Activated CD4-positive, alpha-beta memory T cell treated with anti-CD3 and anti-CD28 coated beads, Interleukin-2, amount 10 ng/mL, durations not matched to agents 7 days and 5 days (primary cell): ENCODE measurements around the gene TKTL1. TPM values are rescaled to one million over a fixed set of nuclear protein-coding genes. Genes with fewer than 3 reads are reported as not detected.

Source experiments
- CTCF ChIA-PET: fragments of 350-600 bp; sonication (Branson Sonifier 250); formaldehyde crosslinking; loops from one replicate; lab custom pipeline; 2021; ENCODE audit warnings: antibody characterized with exemption, inconsistent platforms; lab: Charles Lee
- POLR2A ChIA-PET: fragments of 350-600 bp; sonication (Branson Sonifier 250); formaldehyde crosslinking; loops from one replicate; lab custom pipeline; 2021; ENCODE audit warnings: antibody characterized with exemption; lab: Charles Lee
- DNase-seq: peaks from one replicate; pipeline ENCODE4 v3.0.0-alpha.2; 2020
- H3K27ac Mint-ChIP-seq: one replicate; pipeline ENCODE4 v1.8.0; 2021; ENCODE audit warnings: mild to moderate bottlenecking, mixed read lengths
- H3K27me3 Mint-ChIP-seq: one replicate; pipeline ENCODE4 v1.8.0; 2021; ENCODE audit warnings: mixed read lengths
- H3K36me3 Mint-ChIP-seq: one replicate; pipeline ENCODE4 v1.8.0; 2021; ENCODE audit warnings: low read depth, mixed read lengths
- H3K4me1 Mint-ChIP-seq: one replicate; pipeline ENCODE4 v1.8.0; 2021; ENCODE audit warnings: mixed read lengths
- H3K4me3 Mint-ChIP-seq: one replicate; pipeline ENCODE4 v1.8.0; 2021; ENCODE audit warnings: mild to moderate bottlenecking, mixed read lengths
- H3K9me3 Mint-ChIP-seq: one replicate; pipeline ENCODE4 v1.8.0; 2021; ENCODE audit warnings: mixed read lengths
- total RNA-seq, 2 experiments: library from RNA; stranded (reverse); gene quantifications; one replicate each; pipeline ENCODE4 v1.2.3, GENCODE V29; 2021

TKTL1 gene
- total RNA-seq, 2 experiments from 2014 or later: 0.85 to 2.0 TPM

DNA sequence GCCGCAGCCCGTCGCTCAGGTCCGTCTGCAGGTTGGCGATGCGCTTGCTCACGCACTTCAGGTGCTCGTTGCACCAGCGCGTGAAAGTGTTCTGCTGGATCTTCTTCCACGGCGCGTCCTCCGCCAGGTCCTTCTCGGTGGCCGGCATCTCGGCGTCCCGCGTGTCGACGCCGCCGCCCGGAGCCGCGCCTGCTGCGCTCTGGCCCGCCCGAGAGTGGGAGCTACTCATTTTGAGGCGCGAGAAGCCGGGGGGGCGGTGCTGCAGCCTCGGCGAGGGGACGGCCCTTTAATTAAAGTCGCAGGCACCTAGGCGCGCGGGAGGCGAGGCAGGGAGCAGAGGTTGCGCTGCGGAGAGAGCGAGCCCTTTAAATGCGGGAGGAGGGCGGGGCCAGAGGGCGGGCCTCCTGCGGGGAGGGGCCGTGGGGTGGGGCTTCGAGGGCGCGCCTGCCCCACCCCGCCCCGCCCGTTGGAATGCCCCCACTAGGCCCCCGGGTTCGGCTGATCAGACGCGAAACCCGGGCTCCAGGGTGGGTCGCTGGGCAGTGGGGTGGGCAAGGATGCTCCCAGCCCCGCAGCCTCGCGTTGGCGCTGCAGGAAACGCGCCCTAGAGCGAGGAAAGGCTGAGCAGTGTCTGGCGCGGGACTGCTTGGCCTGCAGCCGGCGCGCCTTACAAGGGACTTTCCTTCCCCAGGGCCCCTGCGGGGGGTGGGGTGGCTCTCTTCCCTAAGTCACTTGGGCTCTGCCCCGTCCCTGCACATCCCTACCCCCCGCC, 75.6 kb downstream of the TKTL1 start:
- Mint-ChIP-seq H3K4me1 (peaks cover 36% of the 10 kb centered on the region), H3K9me3 (no peaks in the 10 kb centered on the region), H3K4me3 (peak overlapping the region; percentile 79), H3K27ac (peak overlapping the region; percentile 82), H3K36me3 (peaks cover 35% of the 10 kb centered on the region), H3K27me3 (no peaks in the 10 kb centered on the region)
- POLR2A ChIA-PET: interaction anchor here (1.0 to 4.3 kb wide), 15 partner anchors 8 to 401 kb away, joined by 3 to 37 read pairs (median 4); partner anchors contain the start of genes EMD, HCFC1, RPL10 and TAFAZZIN
- CTCF ChIA-PET: interaction anchor here (1.5 kb wide), 1 partner anchor 28 kb away, joined by 5 read pairs; no protein-coding TSS in a partner anchor
- peak; percentile 95 for DNase-seq

DNA sequence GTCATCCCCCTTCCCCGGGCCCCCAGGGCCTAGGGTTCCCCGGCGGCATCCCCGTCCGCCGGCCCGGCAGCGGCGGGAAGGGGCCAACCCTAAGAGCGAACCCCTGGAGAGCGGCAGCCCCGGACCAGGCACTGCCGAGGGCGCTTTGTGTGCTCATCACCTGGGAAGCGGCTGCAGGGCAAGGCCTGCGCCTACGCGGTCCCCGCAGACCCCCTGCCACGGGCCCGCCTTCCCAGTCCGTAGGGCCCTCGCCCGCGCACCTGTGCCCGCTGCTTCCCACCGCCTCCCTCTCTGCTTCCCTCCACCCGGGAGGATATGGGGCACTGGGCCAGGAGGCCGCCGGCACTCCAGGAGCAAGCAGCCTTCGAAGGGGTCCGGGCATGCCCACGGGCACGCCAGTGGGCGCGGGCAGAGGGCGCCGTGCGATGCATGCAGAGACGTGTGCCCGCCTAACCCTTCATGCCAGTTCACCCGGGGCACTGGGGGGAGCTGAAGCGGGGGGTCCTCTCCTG, 76.2 kb downstream of the TKTL1 start:
- peaks cover 29% of the 10 kb centered on the region for H3K36me3 Mint-ChIP-seq
- H3K4me1 Mint-ChIP-seq: peaks cover 37% of the 10 kb centered on the region
- no peaks in the 10 kb centered on the region for H3K9me3 Mint-ChIP-seq
- H3K27ac Mint-ChIP-seq: peak overlapping the region; percentile 88
- POLR2A ChIA-PET: interaction anchor here (0.9 to 1.4 kb wide), 3 partner anchors 29 to 400 kb away, joined by 3 to 5 read pairs (median 3); partner anchors contain the start of gene HCFC1
- CTCF ChIA-PET: no interaction called here
- DNase-seq: no peak
- peak overlapping the region; percentile 79 for H3K4me3 Mint-ChIP-seq
- H3K27me3 Mint-ChIP-seq: no peaks in the 10 kb centered on the region

GRCh38 chrX:154372612-154373022, 77.0 kb downstream of the TKTL1 start:
- H3K36me3 Mint-ChIP-seq: peaks cover 24% of the 10 kb centered on the region
- POLR2A ChIA-PET: interaction anchor here (0.6 to 1.8 kb wide), 16 partner anchors 10 to 401 kb away, joined by 3 to 16 read pairs (median 3); partner anchors contain the start of genes HCFC1 and RPL10
- CTCF ChIA-PET: interaction anchor here (0.6 to 1.7 kb wide), 10 partner anchors 26 to 359 kb away, joined by 3 to 6 read pairs (median 3); partner anchors contain the start of genes RPL10, SLC10A3 and UBL4A
- H3K27ac Mint-ChIP-seq: peak overlapping the region; percentile 88
- DNase-seq: peak; percentile 63
- peaks cover 36% of the 10 kb centered on the region for H3K4me1 Mint-ChIP-seq
- no peaks in the 10 kb centered on the region for H3K27me3 Mint-ChIP-seq
- H3K9me3 Mint-ChIP-seq: no peaks in the 10 kb centered on the region
- H3K4me3 Mint-ChIP-seq: peak overlapping the region; percentile 79

GRCh38 chrX:154373340-154374306, 78.0 kb downstream of the TKTL1 start:
- Mint-ChIP-seq H3K36me3 (peaks cover 16% of the 10 kb centered on the region), H3K27me3 (no peaks in the 10 kb centered on the region), H3K4me3 (peak overlapping the region; percentile 73), H3K27ac (peak overlapping the region; percentile 65), H3K9me3 (no peaks in the 10 kb centered on the region), H3K4me1 (peaks cover 29% of the 10 kb centered on the region)
- CTCF ChIA-PET: interaction anchor here (0.6 to 1.7 kb wide), 14 partner anchors 25 to 360 kb away, joined by 3 to 6 read pairs (median 3); partner anchors contain the start of genes RPL10, SLC10A3 and UBL4A
- peak; percentile 40 for DNase-seq
- POLR2A ChIA-PET: interaction anchor here (0.7 to 2.2 kb wide), 16 partner anchors 9 to 402 kb away, joined by 3 to 16 read pairs (median 4); partner anchors contain the start of genes HCFC1, PLXNA3, RPL10 and SLC10A3

- H3K4me3 Mint-ChIP-seq: peak within 1 kb of the TSS; percentile 73
- ChIA-PET POLR2A (interaction anchor here (0.7 to 2.2 kb wide), 5 partner anchors 12 to 115 kb away, joined by 3 to 16 read pairs (median 8); partner anchors contain the start of genes PLXNA3, RPL10 and SLC10A3), CTCF (interaction anchor here (1.0 to 1.7 kb wide), 6 partner anchors 36 to 237 kb away, joined by 3 to 6 read pairs (median 3); partner anchors contain the start of gene UBL4A)
Measured at GRCh38 chrX:154374313-154375155, 78.9 kb downstream of the TKTL1 start, which contains the start of gene FLNA. Gene FLNA, minus strand, starts transcription at chrX:154374634. Its CDS starts 3,389 bp downstream, at chrX:154371245.

GRCh38 chrX:154375156-154375504, 79.5 kb downstream of the TKTL1 start:
- H3K4me1 Mint-ChIP-seq: peaks cover 33% of the 10 kb centered on the region
- peaks cover 5% of the 10 kb centered on the region for H3K36me3 Mint-ChIP-seq
- H3K4me3 Mint-ChIP-seq: peak overlapping the region; percentile 44
- peak overlapping the region; percentile 49 for H3K27ac Mint-ChIP-seq
- ChIA-PET CTCF (interaction anchor here (1.3 kb wide), 1 partner anchor 361 kb away, joined by 5 read pairs; no protein-coding TSS in a partner anchor), POLR2A (interaction anchor here (0.8 to 2.2 kb wide), 2 partner anchors 25 to 450 kb away, joined by 3 to 9 read pairs; no protein-coding TSS in a partner anchor)
- H3K9me3 Mint-ChIP-seq: no peaks in the 10 kb centered on the region
- DNase-seq: no peak
- no peaks in the 10 kb centered on the region for H3K27me3 Mint-ChIP-seq

More at GRCh38 chrX:154374313-154375155, 78.9 kb downstream of the TKTL1 start, which contains the start of gene FLNA:
- peak; percentile 34 for DNase-seq
- no peaks in the 10 kb centered on the region for H3K9me3 Mint-ChIP-seq
- peaks cover 11% of the 10 kb centered on the region for H3K36me3 Mint-ChIP-seq
- H3K27ac Mint-ChIP-seq: peak within 1 kb of the TSS; percentile 65
- peaks cover 29% of the 10 kb centered on the region for H3K4me1 Mint-ChIP-seq
- H3K27me3 Mint-ChIP-seq: no peaks in the 10 kb centered on the region

GRCh38 chrX:154376774-154377173, 81.2 kb downstream of the TKTL1 start:
- CTCF ChIA-PET: no interaction called here
- no peak for DNase-seq

DNA sequence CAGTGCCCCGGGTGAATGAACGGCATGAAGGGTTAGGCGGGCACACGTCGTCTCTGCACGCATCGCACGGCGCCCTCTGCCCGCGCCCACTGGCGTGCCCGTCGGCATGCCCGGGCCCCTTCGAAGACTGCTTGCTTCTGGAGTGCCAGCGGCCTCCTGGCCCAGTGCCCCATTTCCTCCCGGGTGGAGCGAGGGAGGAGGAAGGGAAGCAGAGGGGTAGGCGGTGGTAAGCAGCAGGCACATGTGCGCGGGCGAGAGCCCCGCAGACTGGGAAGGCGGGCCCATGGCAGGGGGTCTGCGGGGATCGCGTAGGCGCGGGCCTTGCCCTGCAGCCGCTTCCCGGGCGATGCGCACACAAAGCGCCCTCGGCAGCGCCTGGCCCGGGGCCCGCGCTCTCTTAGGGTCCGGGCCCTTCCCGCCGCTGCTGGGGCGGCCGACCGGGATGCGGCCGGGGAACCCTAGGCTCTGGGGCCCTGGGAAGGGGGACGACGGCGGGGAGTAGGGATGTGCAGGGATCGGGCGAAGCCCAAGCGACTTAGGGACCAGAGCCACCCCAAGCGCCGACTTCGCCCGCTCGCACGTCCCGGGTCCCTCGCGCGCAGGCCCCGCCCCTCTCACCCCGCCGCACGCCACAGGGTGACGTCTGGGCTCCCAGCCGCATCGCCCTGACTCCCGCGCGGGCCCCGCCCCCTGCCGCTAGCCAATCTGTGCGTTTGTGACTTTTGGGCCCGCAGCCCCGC, 82.6 kb downstream of the TKTL1 start:
- CTCF ChIA-PET: interaction anchor here (0.6 to 1.5 kb wide), 2 partner anchors 10 to 49 kb away, joined by 3 to 4 read pairs; no protein-coding TSS in a partner anchor

More at GRCh38 chrX:154376774-154377173, 81.2 kb downstream of the TKTL1 start:
- H3K9me3 Mint-ChIP-seq: no peaks in the 10 kb centered on the region
- H3K4me1 Mint-ChIP-seq: peaks cover 41% of the 10 kb centered on the region
- POLR2A ChIA-PET: interaction anchor here (0.9 kb wide), 1 partner anchor 450 kb away, joined by 3 read pairs; no protein-coding TSS in a partner anchor
- peak overlapping the region; percentile 35 for H3K27ac Mint-ChIP-seq
- peaks cover 2% of the 10 kb centered on the region for H3K36me3 Mint-ChIP-seq
- no peaks in the 10 kb centered on the region for H3K27me3 Mint-ChIP-seq
- H3K4me3 Mint-ChIP-seq: no peak overlapping the region

DNA sequence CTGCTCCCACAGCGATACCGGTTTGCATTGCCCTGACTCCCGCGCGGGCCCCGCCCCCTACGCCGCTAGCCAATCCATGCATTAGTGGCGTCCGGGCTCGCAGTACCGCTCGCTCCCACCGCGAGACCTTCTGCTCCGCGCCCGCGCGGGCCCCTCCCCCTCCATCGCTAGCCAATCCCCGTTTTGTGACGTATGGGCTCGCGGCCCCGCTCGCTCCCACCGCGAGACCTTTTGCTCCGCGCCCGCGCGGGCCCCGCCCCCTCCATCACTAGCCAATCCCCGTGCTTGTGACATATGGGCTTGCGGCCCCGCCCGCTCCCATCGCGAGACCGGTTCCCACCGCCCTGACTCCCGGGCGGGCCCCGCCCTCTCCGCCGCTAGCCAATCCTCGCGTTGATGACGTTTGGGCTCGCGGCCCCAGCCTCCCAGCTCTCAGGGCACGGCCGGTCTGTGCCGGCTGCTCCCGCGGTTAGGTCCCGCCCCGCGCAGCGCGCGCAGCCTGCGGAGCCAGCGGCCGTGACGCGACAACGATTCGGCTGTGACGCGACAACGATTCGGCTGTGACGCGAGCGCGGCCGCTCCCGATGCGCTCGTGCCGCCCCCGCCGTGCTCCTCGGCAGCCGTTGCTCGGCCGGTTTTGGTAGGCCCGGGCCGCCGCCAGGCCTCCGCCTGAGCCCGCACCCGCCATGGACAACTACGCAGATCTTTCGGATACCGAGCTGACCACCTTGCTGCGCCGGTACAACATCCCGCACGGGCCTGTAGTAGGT, 83.4 kb downstream of the TKTL1 start, which contains the start of gene EMD:
EMD (plus strand) TSS at position 497 of the 770 bp plus-strand sequence; CDS start at position 687, 190 bp downstream.
- CTCF ChIA-PET: interaction anchor here (0.6 to 1.5 kb wide), 2 partner anchors 10 to 50 kb away, joined by 3 to 4 read pairs; no protein-coding TSS in a partner anchor
- Mint-ChIP-seq H3K9me3 (no peaks in the 10 kb centered on the region), H3K36me3 (peaks cover 2% of the 10 kb centered on the region), H3K4me3 (peak within 1 kb of the TSS; percentile 80), H3K4me1 (peaks cover 30% of the 10 kb centered on the region), H3K27ac (peak within 1 kb of the TSS; percentile 87), H3K27me3 (no peaks in the 10 kb centered on the region)
- POLR2A ChIA-PET: interaction anchor here (0.6 to 2.0 kb wide), 5 partner anchors 9 to 360 kb away, joined by 3 to 17 read pairs (median 4); partner anchors contain the start of gene RPL10
- DNase-seq: peak; percentile 96

More for the DNA sequence above, 82.6 kb downstream of the TKTL1 start:
- H3K9me3 Mint-ChIP-seq: no peaks in the 10 kb centered on the region
- peak overlapping the region; percentile 87 for H3K27ac Mint-ChIP-seq
- H3K4me3 Mint-ChIP-seq: peak overlapping the region; percentile 80
- no peaks in the 10 kb centered on the region for H3K27me3 Mint-ChIP-seq
- peaks cover 2% of the 10 kb centered on the region for H3K36me3 Mint-ChIP-seq
- peak; percentile 39 for DNase-seq
- POLR2A ChIA-PET: interaction anchor here (0.6 to 2.0 kb wide), 5 partner anchors 8 to 360 kb away, joined by 3 to 17 read pairs (median 4); no protein-coding TSS in a partner anchor
- peaks cover 33% of the 10 kb centered on the region for H3K4me1 Mint-ChIP-seq
